NOMO-1 (cell line): ENCODE data around the gene SLCO1B1.
"Not testable (repeated sequence)": the region's sequence is repeated elsewhere in the genome, so short reads cannot be mapped to it uniquely, and the experiment has no call there.

Experiments
- DNase-seq, 2 experiments: peaks; one replicate each; lab custom pipeline; 2025; ENCODE audit not compliant: unreplicated experiment in 2 of 2; lab: John Stamatoyannopoulos, UW

Gene SLCO1B1

GRCh38 chr12:21130998-21131397 lies at the start of gene SLCO1B1:
SLCO1B1 (plus strand) TSS chr12:21131194; CDS start chr12:21141575, 10,381 bp downstream.
- DNase-seq: no peak

- not testable (repeated sequence) for DNase-seq
Observed at GRCh38 chr12:21084753-21085152, 46.2 kb upstream of the SLCO1B1 start.

GRCh38 chr12:21111732-21112131 lies 19.3 kb upstream of the SLCO1B1 start:
- DNase-seq: no peak

- no peak for DNase-seq
Observed at GRCh38 chr12:21113266-21113665, 17.7 kb upstream of the SLCO1B1 start.

- no peak for DNase-seq
Observed at GRCh38 chr12:21117995-21118394, 13.0 kb upstream of the SLCO1B1 start.

- no peak for DNase-seq
Observed at GRCh38 chr12:21118760-21119159, 12.2 kb upstream of the SLCO1B1 start.

- DNase-seq: no peak
Observed at GRCh38 chr12:21129351-21129750, 1.6 kb upstream of the SLCO1B1 start.

- DNase-seq: no peak
Observed at GRCh38 chr12:21129906-21130305, 1.1 kb upstream of the SLCO1B1 start.

- not testable (repeated sequence) for DNase-seq
Observed at GRCh38 chr12:21137318-21137999, 6.5 kb downstream of the SLCO1B1 start.

- DNase-seq: no peak
Observed at GRCh38 chr12:21138016-21138415, 7.0 kb downstream of the SLCO1B1 start.

GRCh38 chr12:21144309-21144708 lies 13.3 kb downstream of the SLCO1B1 start:
- DNase-seq: no peak

- DNase-seq: not testable (repeated sequence)
Observed at GRCh38 chr12:21149861-21150260, 18.9 kb downstream of the SLCO1B1 start.

- no peak for DNase-seq
Observed at GRCh38 chr12:21151184-21151583, 20.2 kb downstream of the SLCO1B1 start.

- no peak for DNase-seq
Observed at GRCh38 chr12:21155522-21156351, 24.7 kb downstream of the SLCO1B1 start.

- no peak for DNase-seq
Observed at GRCh38 chr12:21165048-21165447, 34.1 kb downstream of the SLCO1B1 start.

GRCh38 chr12:21169878-21170472 lies 39.0 kb downstream of the SLCO1B1 start:
- peak; percentile 13 to 16 for DNase-seq

GRCh38 chr12:21172079-21172478 lies 41.1 kb downstream of the SLCO1B1 start:
- DNase-seq: no peak

GRCh38 chr12:21183721-21184275 lies 52.8 kb downstream of the SLCO1B1 start:
- no peak for DNase-seq

- no peak for DNase-seq
Observed at GRCh38 chr12:21190016-21190415, 59.0 kb downstream of the SLCO1B1 start.

GRCh38 chr12:21214433-21214832 lies 83.4 kb downstream of the SLCO1B1 start:
- DNase-seq: not testable (repeated sequence)

- DNase-seq: no peak
Observed at GRCh38 chr12:21219206-21219605, 88.2 kb downstream of the SLCO1B1 start.
